Measurements from ENCODE around the gene COX8C. TPM values are rescaled to one million over a fixed set of nuclear protein-coding genes. Genes with fewer than 3 reads are reported as not detected.

Gene COX8C
- total RNA-seq, 4 donors from 2014 or later = not detected

DNA sequence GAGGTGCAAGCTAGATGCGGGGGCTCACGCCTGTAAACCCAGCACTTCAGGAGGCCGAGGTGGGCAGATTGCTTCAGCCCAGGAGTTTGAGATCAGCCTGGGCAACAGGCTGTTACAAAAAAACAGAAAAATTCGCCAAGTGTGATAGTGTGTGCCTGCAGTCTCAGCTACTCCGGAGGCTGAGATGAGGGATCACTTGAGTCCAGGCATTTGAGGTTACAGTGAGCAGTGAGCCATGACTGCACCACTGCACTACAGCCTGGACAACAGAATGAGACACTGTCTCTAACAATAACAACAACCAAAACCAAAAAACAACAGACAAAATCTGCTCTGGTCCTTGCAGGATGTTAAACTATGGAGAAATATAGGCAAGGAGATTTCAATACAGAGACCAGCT is 28.1 kb upstream of the COX8C start:
- TF ChIP-seq POLR2A (IDR thresholded peaks at IDR 0.05) = no peak
- no peak for TF ChIP-seq EP300 (IDR thresholded peaks at IDR 0.05)
- TF ChIP-seq, protein P1, sequence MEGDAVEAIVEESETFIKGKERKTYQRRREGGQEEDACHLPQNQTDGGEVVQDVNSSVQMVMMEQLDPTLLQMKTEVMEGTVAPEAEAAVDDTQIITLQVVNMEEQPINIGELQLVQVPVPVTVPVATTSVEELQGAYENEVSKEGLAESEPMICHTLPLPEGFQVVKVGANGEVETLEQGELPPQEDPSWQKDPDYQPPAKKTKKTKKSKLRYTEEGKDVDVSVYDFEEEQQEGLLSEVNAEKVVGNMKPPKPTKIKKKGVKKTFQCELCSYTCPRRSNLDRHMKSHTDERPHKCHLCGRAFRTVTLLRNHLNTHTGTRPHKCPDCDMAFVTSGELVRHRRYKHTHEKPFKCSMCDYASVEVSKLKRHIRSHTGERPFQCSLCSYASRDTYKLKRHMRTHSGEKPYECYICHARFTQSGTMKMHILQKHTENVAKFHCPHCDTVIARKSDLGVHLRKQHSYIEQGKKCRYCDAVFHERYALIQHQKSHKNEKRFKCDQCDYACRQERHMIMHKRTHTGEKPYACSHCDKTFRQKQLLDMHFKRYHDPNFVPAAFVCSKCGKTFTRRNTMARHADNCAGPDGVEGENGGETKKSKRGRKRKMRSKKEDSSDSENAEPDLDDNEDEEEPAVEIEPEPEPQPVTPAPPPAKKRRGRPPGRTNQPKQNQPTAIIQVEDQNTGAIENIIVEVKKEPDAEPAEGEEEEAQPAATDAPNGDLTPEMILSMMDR (IDR thresholded peaks at IDR 0.05) = no peak
- Histone ChIP-seq H3K4me3 (no peak overlapping the region), H3K27ac (no peak overlapping the region), H3K4me1 (peaks cover 0 to 58% (median 7%) of the 10 kb centered on the region in 4 donors), H3K36me3 (peaks cover 0 to 3% (median 0%) of the 10 kb centered on the region in 3 donors), H3K9me3 (no peaks in the 10 kb centered on the region), H3K27me3 (no peaks in the 10 kb centered on the region)
- no peak for DNase-seq (ENCODE audit: low spot score in 2 of 2)
- WGBS, 2 donors = 80 to 82% methylated on average over 5 of the region's 5 CpGs

DNA sequence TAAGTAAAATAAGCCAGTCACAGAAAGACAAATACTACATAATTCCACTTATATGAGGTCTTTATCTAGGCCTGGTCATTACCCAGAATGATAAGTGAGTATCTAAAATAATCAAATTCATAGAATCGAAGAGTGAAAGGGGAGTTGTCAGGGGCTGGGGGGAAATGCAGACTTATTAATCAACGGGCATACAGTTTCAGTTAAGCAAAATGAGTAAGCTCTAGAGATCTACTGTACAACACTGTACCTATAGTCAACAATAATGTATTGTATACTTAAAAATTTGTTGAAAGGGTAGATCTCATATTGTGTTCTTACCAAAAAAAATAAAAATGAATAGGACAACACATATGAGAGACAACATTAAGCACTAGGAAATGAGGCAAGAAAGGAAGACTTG is 27.5 kb upstream of the COX8C start:
- TF ChIP-seq POLR2A (IDR thresholded peaks at IDR 0.05) = no peak
- TF ChIP-seq, protein P1 (IDR thresholded peaks at IDR 0.05) = no peak
- no peak for TF ChIP-seq EP300 (IDR thresholded peaks at IDR 0.05)
- DNase-seq (ENCODE audit: low spot score in 2 of 2) = no peak
- no peak overlapping the region for H3K27ac ChIP-seq
- peaks cover 0 to 3% (median 0%) of the 10 kb centered on the region in 3 donors for H3K36me3 ChIP-seq
- H3K27me3 ChIP-seq = no peaks in the 10 kb centered on the region
- H3K4me3 ChIP-seq = no peak overlapping the region
- 74 to 85% methylated on average over 2 of the region's 2 CpGs for WGBS, 2 donors
- H3K9me3 ChIP-seq = no peaks in the 10 kb centered on the region
- peaks cover 0 to 62% (median 7%) of the 10 kb centered on the region in 4 donors for H3K4me1 ChIP-seq

DNA sequence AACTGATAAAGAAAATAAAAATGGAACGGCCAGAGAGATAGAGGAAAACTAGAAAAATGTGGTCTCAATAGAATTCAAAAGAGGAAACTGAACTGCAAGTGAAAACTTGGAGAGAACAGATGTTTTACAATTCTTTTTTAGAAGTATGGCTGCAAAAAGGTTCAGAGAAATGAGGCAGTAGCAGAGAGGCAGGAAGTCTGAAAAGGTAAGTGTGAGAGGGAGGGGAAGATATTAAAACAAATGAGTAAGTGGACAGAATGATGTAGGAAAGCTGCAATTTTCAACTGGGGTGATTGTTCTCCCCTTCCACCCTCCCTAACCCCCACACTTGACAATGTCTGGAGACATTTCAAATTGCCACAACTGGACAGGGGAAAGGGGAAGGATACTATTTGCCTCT is 27.0 kb upstream of the COX8C start:
- no peak overlapping the region for H3K27ac ChIP-seq
- no peaks in the 10 kb centered on the region for H3K27me3 ChIP-seq
- no peak for DNase-seq (ENCODE audit: low spot score in 2 of 2)
- H3K36me3 ChIP-seq = peaks cover 0 to 3% (median 0%) of the 10 kb centered on the region in 3 donors
- whole genome bisulfite sequencing, 2 donors = 39 to 44% methylated on average over 1 of the region's 1 CpG
- H3K4me1 ChIP-seq = peaks cover 0 to 65% (median 7%) of the 10 kb centered on the region in 4 donors
- H3K4me3 ChIP-seq = no peak overlapping the region
- TF ChIP-seq EP300 (IDR thresholded peaks at IDR 0.05) (no peak), POLR2A (IDR thresholded peaks at IDR 0.05) (no peak)
- TF ChIP-seq, protein P1 (IDR thresholded peaks at IDR 0.05) = no peak
- H3K9me3 ChIP-seq = no peaks in the 10 kb centered on the region

DNA sequence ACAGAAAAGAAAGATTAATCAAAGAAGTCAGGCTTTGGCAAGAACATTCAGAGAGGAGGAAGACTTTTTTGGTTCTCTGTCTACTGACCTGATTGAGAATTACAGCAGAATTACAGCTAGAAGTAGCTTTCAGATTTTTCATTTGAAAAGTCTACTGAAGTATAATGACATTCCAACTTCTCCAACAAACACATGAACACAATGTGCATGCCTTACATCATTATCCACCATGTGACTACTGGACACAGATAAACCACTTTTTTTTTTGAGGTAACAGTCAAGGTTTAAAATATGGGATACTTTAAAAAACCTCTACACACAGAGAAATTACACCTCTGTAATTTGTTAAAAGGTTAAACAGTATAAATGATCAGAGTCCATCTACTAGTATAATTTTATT is 26.5 kb upstream of the COX8C start:
- no peaks in the 10 kb centered on the region for H3K27me3 ChIP-seq
- peaks cover 0 to 3% (median 0%) of the 10 kb centered on the region in 3 donors for H3K36me3 ChIP-seq
- peaks cover 0 to 65% (median 7%) of the 10 kb centered on the region in 4 donors for H3K4me1 ChIP-seq
- no peak overlapping the region for H3K27ac ChIP-seq
- DNase-seq (ENCODE audit: low spot score in 2 of 2) = no peak
- no peak overlapping the region for H3K4me3 ChIP-seq
- TF ChIP-seq, protein P1 (IDR thresholded peaks at IDR 0.05) = no peak
- TF ChIP-seq POLR2A (IDR thresholded peaks at IDR 0.05) (no peak), EP300 (IDR thresholded peaks at IDR 0.05) (no peak)
- H3K9me3 ChIP-seq = no peaks in the 10 kb centered on the region

DNA sequence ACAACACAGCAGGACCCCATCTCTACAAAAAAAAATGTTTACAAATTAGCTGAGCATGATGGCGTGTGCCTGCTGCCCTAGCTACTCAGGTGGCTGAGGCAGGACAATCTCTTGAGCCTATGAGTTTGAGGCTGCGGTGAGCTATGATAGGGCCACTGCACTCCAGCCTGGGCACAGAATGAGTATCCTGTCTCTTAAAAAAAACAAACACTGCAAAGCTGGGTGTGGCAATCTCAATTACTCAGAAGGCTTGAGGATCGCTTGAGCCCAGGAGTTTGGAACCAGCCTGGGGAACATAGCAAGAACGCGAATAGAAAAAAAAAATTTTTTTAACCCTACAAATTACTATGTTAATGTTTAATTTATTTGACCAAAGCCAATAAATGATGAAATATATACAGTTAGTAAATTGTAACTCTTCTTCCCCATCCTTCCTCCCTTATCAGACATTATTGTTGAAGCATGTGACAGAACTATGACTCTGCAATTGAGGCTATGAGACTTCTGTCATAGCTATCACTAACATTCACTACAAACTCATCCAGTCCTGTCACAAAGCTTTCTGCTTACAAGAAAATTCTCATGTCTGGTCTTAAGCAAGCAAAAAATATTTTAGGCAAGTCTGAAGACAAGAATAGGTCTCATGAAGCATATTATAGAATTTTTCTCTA is 23.9 kb upstream of the COX8C start:
- no peak overlapping the region for H3K27ac ChIP-seq
- 93 to 94% methylated on average over 5 of the region's 5 CpGs for WGBS, 2 donors
- H3K4me1 ChIP-seq = peaks cover 0 to 51% (median 4%) of the 10 kb centered on the region in 4 donors
- TF ChIP-seq, protein P1 (IDR thresholded peaks at IDR 0.05) = no peak
- no peak for TF ChIP-seq EP300 (IDR thresholded peaks at IDR 0.05)
- TF ChIP-seq POLR2A (IDR thresholded peaks at IDR 0.05) = no peak
- no peak overlapping the region for H3K4me3 ChIP-seq
- H3K36me3 ChIP-seq = peaks cover 0 to 3% (median 0%) of the 10 kb centered on the region in 3 donors
- H3K27me3 ChIP-seq = no peaks in the 10 kb centered on the region
- DNase-seq (ENCODE audit: low spot score in 2 of 2) = no peak
- H3K9me3 ChIP-seq = no peaks in the 10 kb centered on the region
